Measurements from ENCODE around the gene ALS2CL.
"Not testable (repeated sequence)": the region's sequence is repeated elsewhere in the genome, so short reads cannot be mapped to it uniquely, and the experiment has no call there.

Gene ALS2CL, protein sequence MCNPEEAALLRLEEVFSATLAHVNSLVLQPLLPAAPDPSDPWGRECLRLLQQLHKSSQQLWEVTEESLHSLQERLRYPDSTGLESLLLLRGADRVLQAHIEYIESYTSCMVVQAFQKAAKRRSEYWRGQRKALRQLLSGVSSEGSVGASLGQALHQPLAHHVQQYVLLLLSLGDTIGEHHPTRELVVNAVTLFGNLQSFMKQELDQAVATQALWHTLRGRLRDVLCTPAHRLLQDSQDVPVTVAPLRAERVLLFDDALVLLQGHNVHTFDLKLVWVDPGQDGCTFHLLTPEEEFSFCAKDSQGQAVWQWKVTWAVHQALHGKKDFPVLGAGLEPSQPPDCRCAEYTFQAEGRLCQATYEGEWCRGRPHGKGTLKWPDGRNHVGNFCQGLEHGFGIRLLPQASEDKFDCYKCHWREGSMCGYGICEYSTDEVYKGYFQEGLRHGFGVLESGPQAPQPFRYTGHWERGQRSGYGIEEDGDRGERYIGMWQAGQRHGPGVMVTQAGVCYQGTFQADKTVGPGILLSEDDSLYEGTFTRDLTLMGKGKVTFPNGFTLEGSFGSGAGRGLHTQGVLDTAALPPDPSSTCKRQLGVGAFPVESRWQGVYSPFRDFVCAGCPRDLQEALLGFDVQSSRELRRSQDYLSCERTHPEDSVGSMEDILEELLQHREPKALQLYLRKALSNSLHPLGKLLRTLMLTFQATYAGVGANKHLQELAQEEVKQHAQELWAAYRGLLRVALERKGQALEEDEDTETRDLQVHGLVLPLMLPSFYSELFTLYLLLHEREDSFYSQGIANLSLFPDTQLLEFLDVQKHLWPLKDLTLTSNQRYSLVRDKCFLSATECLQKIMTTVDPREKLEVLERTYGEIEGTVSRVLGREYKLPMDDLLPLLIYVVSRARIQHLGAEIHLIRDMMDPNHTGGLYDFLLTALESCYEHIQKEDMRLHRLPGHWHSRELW

GRCh38 chr3:46693038-46693891 lies at the start of gene ALS2CL:
ALS2CL (minus strand) TSS chr3:46693679; CDS start chr3:46689440, 4,239 bp downstream.
- peak in 1 of 2 donors; percentile 70 for DNase-seq

DNA sequence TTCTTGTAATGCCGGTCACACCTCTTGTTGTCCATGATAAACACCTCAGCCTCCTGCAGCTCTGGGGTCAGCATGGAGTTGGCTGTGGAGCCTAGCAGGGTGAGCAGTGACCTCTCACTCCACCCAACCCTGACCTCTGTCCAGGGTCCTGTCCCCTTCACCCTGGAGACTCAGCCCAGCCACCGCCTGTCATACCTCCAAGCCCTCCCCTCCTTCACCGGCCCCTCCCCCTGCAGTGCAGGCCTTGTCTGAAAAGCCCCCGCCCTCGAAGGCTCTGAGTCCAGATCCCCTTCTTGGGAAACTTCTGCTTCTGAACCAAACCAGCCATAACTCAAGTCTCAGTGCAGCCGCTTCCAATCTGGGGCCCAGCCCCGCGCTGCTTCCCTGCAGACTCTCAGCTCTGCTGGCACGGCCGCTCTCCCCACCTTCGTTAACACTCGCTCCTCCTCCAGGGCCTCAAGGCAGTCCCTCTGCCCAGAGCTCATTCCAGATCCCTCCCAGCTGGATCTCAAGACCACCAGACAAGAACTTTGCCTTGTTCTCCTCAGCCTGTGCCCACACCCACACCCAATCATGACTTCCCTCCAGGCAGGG lies 49.6 kb upstream of the ALS2CL start:
- DNase-seq = no peak

GRCh38 chr3:46739565-46739964 lies 46.1 kb upstream of the ALS2CL start:
- not testable (repeated sequence) for DNase-seq

- DNase-seq = no peak
Measured at GRCh38 chr3:46737329-46737731, 43.9 kb upstream of the ALS2CL start.

- no peak for DNase-seq
Measured at GRCh38 chr3:46736006-46736872, 42.8 kb upstream of the ALS2CL start.

GRCh38 chr3:46734773-46735172 lies 41.3 kb upstream of the ALS2CL start:
- no peak for DNase-seq

DNA sequence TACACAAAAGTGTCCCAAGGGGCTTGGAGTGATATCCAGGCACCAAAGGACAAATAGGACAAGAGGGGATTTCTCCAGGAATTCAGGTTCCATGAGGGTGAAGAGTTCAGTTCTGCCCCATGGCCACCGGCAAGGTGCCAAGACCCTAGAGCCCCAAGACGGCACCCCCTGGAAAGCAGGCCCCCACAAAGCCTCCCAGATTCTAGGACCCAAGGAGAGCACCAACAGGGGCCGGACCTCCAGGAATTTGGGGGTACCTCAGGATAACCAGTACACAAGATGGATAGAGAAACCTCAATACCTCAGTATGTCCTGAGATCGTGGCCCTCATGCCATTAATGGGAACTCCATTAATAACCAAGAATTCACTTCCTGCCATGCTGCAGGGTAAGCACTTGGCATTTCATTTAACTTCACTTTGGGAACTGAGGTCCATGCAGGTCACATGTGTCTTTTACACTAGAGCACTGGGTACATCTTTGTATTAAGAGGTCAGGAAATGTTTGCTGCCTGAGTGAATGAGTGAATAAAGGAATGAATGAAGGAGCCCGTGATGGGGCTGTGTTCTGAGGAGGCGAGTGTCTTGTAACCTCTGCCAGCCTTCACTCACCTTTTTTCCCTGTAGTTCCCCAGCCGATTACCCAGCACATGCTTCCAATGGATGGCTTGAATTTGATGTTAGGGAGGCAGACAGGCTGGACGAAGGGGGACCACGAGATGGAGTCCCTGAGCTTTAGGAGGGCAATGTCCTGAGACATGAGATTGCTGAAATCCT lies 39.7 kb upstream of the ALS2CL start:
- DNase-seq = no peak

- DNase-seq = no peak
Measured at GRCh38 chr3:46731795-46732194, 38.3 kb upstream of the ALS2CL start.

DNA sequence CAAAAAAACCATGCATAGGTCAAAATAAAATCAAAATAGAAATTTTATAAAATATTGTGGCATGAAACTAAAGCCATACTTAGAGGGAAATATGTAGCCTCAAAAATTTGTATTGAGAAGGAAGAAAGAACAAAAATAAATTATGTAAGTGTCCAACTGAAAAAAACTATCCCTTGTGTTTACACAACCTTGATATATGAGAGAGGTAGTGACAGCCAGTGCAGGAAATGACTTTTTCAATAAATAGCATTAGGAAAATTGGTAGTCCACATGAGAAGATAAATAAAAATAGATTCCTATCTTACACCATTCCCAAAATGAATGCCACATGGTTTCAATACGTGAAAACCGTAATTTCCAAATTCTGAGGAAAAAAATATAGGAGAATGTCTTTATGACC lies 37.3 kb upstream of the ALS2CL start:
- DNase-seq = no peak

- DNase-seq = no peak
Measured at GRCh38 chr3:46729038-46729437, 35.6 kb upstream of the ALS2CL start.

- DNase-seq = no peak
Measured at GRCh38 chr3:46725621-46726314, 32.3 kb upstream of the ALS2CL start.

DNA sequence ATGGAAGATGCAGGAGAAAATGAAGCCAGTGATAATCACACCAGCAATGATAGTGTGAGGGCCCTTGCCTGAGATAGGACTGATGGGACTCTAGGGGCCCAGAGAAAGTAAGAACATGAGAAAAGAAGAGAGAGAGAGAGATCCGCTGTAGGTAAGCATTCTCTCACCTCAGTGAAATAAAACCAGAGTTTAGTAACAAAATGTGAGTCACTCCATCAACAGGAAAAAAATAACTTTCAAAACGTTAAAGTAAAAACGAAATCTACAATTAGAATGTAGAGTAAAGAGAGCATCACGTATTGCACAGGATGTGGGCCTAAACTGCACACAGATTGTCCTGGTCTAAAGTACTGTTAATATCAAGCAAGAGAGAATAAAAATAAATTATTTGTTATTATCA lies 30.9 kb upstream of the ALS2CL start:
- no peak for DNase-seq

- no peak for DNase-seq
Measured at GRCh38 chr3:46722443-46722842, 29.0 kb upstream of the ALS2CL start.

DNA sequence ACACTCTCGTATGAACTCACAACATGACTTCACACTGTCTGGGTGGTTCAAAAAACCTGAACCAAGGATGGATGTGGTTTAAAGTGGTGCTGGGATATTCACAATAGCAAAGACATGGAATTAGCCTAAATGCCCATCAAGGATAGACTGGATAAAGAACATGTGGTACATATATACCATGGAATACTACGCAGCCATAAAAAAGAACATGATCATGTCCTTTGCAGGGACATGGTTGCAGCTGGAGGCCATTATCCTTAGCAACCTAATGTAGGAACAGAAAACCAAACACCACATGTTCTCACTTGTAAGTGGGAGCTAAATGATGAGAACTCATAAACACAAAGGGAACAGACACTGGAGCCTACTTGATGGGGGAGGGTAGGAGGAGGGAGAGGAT lies 27.5 kb upstream of the ALS2CL start:
- DNase-seq = no peak

- no peak for DNase-seq
Measured at GRCh38 chr3:46719735-46720271, 26.3 kb upstream of the ALS2CL start.

DNA sequence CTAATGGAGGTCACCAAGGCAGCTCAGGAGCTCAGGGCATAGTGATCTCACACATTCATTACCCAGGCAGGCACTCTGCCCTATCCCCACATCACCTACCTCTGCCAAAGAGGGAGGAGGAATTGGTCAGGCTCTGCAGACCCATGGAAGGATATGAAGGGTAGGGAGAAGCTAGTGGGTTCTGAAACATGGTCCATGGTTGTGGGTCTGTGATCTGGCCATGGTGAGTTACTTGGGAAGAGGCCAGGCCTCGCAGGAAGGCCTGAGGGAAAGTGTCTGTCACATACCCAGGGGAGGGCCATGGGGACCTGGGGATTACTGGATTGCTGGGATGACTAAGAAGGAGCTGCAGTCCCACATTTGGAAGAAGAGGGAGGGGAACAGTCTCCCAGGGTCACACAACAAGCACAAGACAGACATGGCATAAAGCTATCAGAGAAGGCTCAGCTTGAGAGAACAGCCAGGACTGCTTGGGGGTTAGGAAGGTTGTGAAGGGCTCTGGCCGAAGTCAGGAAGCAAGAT lies 25.6 kb upstream of the ALS2CL start:
- DNase-seq = no peak

- DNase-seq = no peak
Measured at GRCh38 chr3:46717447-46718231, 24.2 kb upstream of the ALS2CL start, which contains the start of gene PRSS50. PRSS50 (minus strand) TSS chr3:46717869; CDS start chr3:46717824, 45 bp downstream.
